Measurements from ENCODE around the gene ZNF276. TPM values are rescaled to one million over a fixed set of nuclear protein-coding genes. Genes with fewer than 3 reads are reported as not detected.

The ZNF276 gene
- total RNA-seq, 1 experiment from 2014 or later = 21.8 TPM

DNA sequence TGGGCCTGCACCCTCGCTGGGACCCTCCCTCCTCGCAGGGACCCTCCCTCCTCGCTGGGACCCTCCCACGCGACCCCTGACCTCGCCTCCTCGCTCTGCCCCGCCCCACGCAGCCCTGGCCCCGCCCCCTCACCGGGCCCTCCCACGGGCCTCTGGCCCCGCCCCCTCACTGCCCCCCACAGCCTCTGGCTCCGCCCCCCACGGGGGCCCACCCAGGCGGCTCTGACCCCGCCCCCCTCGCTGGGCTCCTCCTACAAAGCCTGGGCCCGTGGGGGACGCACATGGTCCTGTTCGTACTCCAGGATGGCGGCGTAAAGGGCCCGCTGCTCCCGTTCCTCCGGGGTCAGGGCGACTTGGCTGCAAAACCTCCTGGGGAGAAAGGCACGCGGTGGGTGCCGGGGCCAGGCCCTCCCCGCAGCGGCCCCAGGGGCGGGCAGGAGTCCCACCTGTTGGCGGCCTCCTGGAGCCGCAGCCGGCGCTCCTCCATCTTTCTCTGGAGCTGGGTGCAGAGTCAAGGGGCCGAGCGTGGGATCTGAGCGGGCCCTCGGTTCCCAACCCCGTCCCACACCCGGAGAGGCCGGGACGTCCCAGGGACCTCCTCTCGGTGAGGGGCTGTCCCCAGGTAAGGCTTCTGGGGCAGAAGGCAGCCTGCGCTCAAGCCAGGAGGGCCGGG, 9.6 kb upstream of the ZNF276 start:
- Histone ChIP-seq H3K9me3 (ENCODE audit: low read length) (no peaks in the 10 kb centered on the region), H3K27me3 (ENCODE audit: low read length) (no peaks in the 10 kb centered on the region), H3K79me2 (ENCODE audit: low read length) (peaks cover 23% of the 10 kb centered on the region), H3K27ac (ENCODE audit: low read length) (peak overlapping the region; percentile 55; the same call in 1 of the 2 replicates), H3K9me2 (replicated peaks; ENCODE audit: insufficient read depth, low read length) (no peaks in the 10 kb centered on the region), H3K4me3 (ENCODE audit: low read length) (peak overlapping the region; percentile 96), H3K4me1 (ENCODE audit: low read length) (peaks cover 6% of the 10 kb centered on the region), H2AFZ (ENCODE audit: low read length) (no peak overlapping the region), H3K9ac (ENCODE audit: low read length) (peak overlapping the region; percentile 96), H3K4me2 (ENCODE audit: low read depth, low read length, poor library complexity, severe bottlenecking) (peak overlapping the region; percentile 75), H4K20me1 (ENCODE audit: insufficient read depth, low read depth, low read length) (no peaks in the 10 kb centered on the region), H3K36me3 (ENCODE audit: insufficient read depth, low read length) (peaks cover 17% of the 10 kb centered on the region; the same call in 1 of the 2 replicates)
- peak; percentile 95 for DNase-seq

DNA sequence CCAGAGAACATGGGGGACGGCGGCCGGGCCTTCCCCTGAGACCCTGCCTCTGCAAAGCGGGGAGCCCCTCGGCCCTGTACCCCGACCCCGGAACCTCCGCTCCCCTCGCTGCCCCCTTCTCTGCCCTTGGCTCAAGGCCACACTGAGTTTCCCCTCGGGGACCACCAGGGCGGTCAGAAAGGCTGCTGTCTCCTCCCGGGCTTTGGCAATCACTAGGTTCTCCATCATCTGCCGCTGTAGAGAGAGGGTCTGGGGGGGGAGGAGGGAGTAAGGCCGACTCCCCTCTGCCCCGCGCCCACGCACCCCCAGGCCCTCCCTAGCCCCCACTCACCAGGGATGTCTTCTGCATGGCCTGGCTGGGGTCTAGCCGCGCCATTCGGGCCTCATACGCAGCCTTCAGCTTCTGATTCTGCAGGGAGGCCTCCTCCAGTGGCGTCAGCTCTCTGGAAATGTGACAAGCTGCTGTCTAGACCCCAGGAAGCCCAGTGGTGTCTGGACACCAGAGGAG, 9.0 kb upstream of the ZNF276 start:
- Histone ChIP-seq H3K4me2 (ENCODE audit: low read depth, low read length, poor library complexity, severe bottlenecking) (peak overlapping the region; percentile 75), H3K27me3 (ENCODE audit: low read length) (no peaks in the 10 kb centered on the region), H2AFZ (ENCODE audit: low read length) (no peak overlapping the region), H3K36me3 (ENCODE audit: insufficient read depth, low read length) (peaks cover 17% of the 10 kb centered on the region; the same call in 1 of the 2 replicates), H3K9me3 (ENCODE audit: low read length) (no peaks in the 10 kb centered on the region), H3K9ac (ENCODE audit: low read length) (peak overlapping the region; percentile 96), H3K27ac (ENCODE audit: low read length) (peak overlapping the region; percentile 55; the same call in 1 of the 2 replicates), H3K9me2 (replicated peaks; ENCODE audit: insufficient read depth, low read length) (no peaks in the 10 kb centered on the region), H3K4me3 (ENCODE audit: low read length) (peak overlapping the region; percentile 96), H3K79me2 (ENCODE audit: low read length) (peaks cover 23% of the 10 kb centered on the region), H3K4me1 (ENCODE audit: low read length) (peaks cover 6% of the 10 kb centered on the region), H4K20me1 (ENCODE audit: insufficient read depth, low read depth, low read length) (no peaks in the 10 kb centered on the region)
- DNase-seq = peak; percentile 62

DNA sequence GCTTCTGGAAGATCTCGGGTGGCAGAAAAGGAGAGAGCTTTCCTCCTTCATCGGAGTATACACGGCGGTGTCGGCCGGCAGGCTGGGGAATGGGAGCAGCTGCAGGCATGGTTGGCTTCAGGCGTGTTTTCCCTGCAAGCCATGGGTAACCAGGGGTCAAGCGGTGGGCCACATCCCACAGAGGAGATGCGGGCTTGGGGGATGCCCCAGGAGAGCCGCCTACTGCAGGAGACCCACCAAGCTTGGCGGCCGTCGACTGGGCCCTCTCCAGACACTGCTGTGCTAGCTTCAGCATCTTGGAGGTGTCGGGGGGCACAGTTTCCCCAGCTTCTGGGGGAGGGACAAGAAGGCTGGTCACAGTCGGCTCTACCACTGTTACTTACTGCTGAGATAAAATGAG, 4.8 kb upstream of the ZNF276 start:
- Histone ChIP-seq H3K27me3 (ENCODE audit: low read length) (no peaks in the 10 kb centered on the region), H3K4me2 (ENCODE audit: low read depth, low read length, poor library complexity, severe bottlenecking) (no peak overlapping the region), H3K79me2 (ENCODE audit: low read length) (peaks cover 23% of the 10 kb centered on the region), H3K9ac (ENCODE audit: low read length) (no peak overlapping the region), H3K9me3 (ENCODE audit: low read length) (no peaks in the 10 kb centered on the region), H3K4me1 (ENCODE audit: low read length) (peaks cover 17% of the 10 kb centered on the region), H3K9me2 (replicated peaks; ENCODE audit: insufficient read depth, low read length) (no peaks in the 10 kb centered on the region), H3K4me3 (ENCODE audit: low read length) (no peak overlapping the region), H4K20me1 (ENCODE audit: insufficient read depth, low read depth, low read length) (no peaks in the 10 kb centered on the region), H3K27ac (ENCODE audit: low read length) (no peak overlapping the region), H3K36me3 (ENCODE audit: insufficient read depth, low read length) (peaks cover 17% of the 10 kb centered on the region; the same call in 1 of the 2 replicates), H2AFZ (ENCODE audit: low read length) (no peak overlapping the region)
- no peak for DNase-seq

DNA sequence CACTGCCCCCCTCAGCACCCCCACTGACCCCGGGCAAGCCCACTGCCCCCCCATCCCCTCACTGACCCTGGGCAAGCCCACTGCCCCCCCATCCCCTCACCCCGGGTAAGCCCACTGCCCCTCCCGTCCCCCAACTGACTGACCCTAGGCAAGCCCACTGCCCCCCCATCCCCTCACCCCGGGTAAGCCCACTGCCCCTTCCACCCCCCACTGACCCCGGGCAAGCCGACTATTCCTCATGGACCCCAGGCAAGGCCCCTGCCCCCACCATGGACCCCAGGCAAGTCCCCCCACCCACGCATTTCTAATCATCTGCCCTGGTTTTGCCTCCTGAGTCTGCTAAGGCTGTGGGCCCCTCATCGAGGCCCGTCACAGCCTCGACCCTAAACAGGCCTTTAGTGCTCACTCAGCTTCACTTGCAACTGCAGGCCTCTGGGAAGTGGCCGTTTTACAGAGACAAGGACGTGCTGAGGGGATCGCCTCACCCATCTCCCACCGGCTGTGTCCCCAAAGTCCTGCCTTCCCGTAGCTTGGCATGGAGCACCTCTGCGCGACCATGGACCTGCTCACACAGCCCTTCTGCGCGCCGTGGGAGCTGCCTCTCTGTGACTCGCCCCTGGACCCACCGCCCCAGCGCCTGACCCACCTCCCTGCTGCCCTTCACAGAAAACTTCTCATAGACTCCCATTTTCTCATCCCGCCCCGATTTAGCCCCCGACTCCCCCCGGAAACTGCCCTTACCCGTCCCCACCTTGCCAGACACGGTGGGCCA, 4.2 kb upstream of the ZNF276 start:
- Histone ChIP-seq H3K9me2 (replicated peaks; ENCODE audit: insufficient read depth, low read length) (no peaks in the 10 kb centered on the region), H4K20me1 (ENCODE audit: insufficient read depth, low read depth, low read length) (peaks cover under 1% of the 10 kb centered on the region; the same call in 1 of the 2 replicates), H2AFZ (ENCODE audit: low read length) (no peak overlapping the region), H3K36me3 (ENCODE audit: insufficient read depth, low read length) (peaks cover 17% of the 10 kb centered on the region; the same call in 1 of the 2 replicates), H3K27me3 (ENCODE audit: low read length) (no peaks in the 10 kb centered on the region), H3K4me1 (ENCODE audit: low read length) (peaks cover 17% of the 10 kb centered on the region), H3K9me3 (ENCODE audit: low read length) (no peaks in the 10 kb centered on the region), H3K4me2 (ENCODE audit: low read depth, low read length, poor library complexity, severe bottlenecking) (no peak overlapping the region), H3K79me2 (ENCODE audit: low read length) (peaks cover 19% of the 10 kb centered on the region), H3K27ac (ENCODE audit: low read length) (no peak overlapping the region), H3K9ac (ENCODE audit: low read length) (no peak overlapping the region), H3K4me3 (ENCODE audit: low read length) (no peak overlapping the region)
- DNase-seq = no peak

DNA sequence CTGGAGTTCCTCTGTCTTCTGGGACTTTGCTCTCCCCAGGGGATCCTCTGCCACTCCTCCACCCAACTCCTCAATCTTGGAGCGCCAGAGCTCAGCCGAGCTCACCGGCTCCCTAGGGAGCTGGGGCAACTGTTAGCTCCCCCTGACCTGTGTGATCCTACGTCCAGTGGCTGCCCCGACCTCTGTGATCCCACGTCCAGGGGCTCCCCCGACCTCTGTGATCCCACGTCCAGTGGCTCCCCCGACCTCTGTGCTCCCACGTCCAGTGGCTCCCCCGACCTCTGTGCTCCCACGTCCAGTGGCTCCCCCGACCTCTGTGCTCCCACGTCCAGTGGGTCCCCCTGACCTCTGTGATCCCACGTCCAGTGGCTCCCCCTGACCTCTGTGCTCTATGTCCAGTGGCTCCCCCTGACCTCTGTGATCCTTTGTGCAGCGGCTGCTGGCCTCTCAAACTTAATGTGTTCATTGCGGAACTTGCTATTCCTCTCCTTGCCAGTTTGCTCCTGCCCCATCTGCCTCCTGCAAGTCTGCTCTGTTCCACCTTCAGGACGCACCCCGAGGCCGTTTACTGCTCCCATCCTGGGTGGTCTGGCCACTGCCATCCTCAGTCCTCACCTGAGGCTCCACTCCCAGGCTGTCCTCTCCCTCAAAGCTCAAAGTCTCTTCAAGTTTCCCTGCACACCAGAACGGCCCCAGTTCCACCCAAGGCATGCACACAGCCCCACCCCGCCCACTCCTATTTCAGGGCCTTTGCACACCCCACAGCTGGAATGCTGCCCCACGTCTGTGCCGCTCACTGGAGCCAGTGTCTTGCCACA, 3.4 kb upstream of the ZNF276 start:
- H3K9ac ChIP-seq (ENCODE audit: low read length) = no peak overlapping the region
- no peak overlapping the region for H3K4me2 ChIP-seq (ENCODE audit: low read depth, low read length, poor library complexity, severe bottlenecking)
- no peak for DNase-seq

DNA sequence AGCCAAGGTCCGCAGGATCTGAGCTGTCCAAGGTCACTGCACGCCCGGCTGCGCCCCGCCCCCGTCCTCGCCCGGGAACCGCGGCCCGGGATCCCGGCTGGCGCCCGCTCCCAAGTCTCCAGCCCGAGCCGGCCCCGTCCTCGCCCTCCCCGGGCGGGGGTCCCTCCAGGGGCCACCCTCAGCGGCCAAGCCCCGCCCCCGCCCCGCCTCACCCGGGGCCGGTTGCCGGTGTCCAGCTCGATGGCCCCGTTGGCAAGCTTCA, 855 bp upstream of the ZNF276 start:
- H3K27me3 ChIP-seq (ENCODE audit: low read length) = no peaks in the 10 kb centered on the region
- peak overlapping the region; percentile 87 for H3K4me3 ChIP-seq (ENCODE audit: low read length)
- peak overlapping the region; percentile 97 for H3K4me2 ChIP-seq (ENCODE audit: low read depth, low read length, poor library complexity, severe bottlenecking)
- DNase-seq = no peak
- H3K9me2 ChIP-seq (replicated peaks; ENCODE audit: insufficient read depth, low read length) = no peaks in the 10 kb centered on the region
- no peak overlapping the region for H2AFZ ChIP-seq (ENCODE audit: low read length)
- no peaks in the 10 kb centered on the region for H3K9me3 ChIP-seq (ENCODE audit: low read length)
- H3K27ac ChIP-seq (ENCODE audit: low read length) = peak overlapping the region; percentile 79
- H3K4me1 ChIP-seq (ENCODE audit: low read length) = peaks cover 22% of the 10 kb centered on the region
- peak overlapping the region; percentile 86 for H3K9ac ChIP-seq (ENCODE audit: low read length)
- H3K36me3 ChIP-seq (ENCODE audit: insufficient read depth, low read length) = peaks cover 3% of the 10 kb centered on the region; the same call in 1 of the 2 replicates
- peaks cover 15% of the 10 kb centered on the region for H4K20me1 ChIP-seq (ENCODE audit: insufficient read depth, low read depth, low read length)
- peaks cover 18% of the 10 kb centered on the region for H3K79me2 ChIP-seq (ENCODE audit: low read length)

More for the DNA sequence above, 3.4 kb upstream of the ZNF276 start:
- H3K4me1 ChIP-seq (ENCODE audit: low read length) = peaks cover 22% of the 10 kb centered on the region
- H3K27ac ChIP-seq (ENCODE audit: low read length) = no peak overlapping the region
- no peaks in the 10 kb centered on the region for H3K9me2 ChIP-seq (replicated peaks; ENCODE audit: insufficient read depth, low read length)
- H3K4me3 ChIP-seq (ENCODE audit: low read length) = no peak overlapping the region
- peaks cover 8% of the 10 kb centered on the region for H4K20me1 ChIP-seq (ENCODE audit: insufficient read depth, low read depth, low read length)
- peaks cover 17% of the 10 kb centered on the region; the same call in 1 of the 2 replicates for H3K36me3 ChIP-seq (ENCODE audit: insufficient read depth, low read length)
- no peak overlapping the region for H2AFZ ChIP-seq (ENCODE audit: low read length)
- no peaks in the 10 kb centered on the region for H3K9me3 ChIP-seq (ENCODE audit: low read length)
- peaks cover 19% of the 10 kb centered on the region for H3K79me2 ChIP-seq (ENCODE audit: low read length)
- H3K27me3 ChIP-seq (ENCODE audit: low read length) = no peaks in the 10 kb centered on the region

DNA sequence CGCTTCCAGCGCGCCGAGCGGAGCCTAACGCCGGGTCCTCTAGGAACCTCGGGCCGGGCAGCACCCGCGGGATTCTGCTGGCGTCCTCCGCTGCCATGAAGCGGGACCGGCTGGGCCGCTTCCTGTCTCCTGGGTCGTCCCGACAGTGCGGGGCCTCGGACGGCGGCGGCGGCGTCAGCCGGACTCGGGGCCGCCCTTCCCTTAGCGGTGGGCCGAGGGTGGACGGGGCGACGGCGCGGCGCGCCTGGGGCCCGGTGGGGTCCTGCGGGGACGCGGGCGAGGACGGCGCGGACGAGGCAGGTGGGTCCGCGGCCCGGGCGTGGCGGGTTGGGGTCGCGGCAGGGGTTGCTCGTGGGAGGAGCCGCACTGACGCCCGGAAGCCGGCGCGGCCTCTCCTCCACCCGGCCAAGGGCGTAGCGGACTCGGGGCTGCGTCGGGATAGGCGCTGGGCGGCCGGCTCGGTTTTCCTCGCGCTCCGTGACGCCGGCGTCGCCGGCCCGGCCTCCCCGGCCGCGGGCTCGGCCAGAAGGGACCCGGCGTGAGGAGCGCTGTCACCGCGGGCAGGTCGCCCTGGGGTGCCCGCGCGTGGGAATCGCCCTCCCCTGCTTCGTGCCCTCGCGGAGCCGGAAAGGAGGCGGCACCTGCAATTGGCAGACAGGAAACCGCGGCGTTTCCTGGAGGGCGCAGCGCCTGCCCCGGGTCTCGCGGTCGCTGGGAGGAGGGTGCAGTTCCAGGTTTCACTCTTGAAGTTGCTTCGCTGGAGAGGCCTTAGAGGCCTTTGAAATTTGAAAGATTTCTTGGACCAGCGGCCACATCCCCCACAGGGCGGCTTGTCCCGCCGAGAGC, 432 bp downstream of the ZNF276 start:
- Histone ChIP-seq H3K27ac (ENCODE audit: low read length) (peak overlapping the region; percentile 79), H2AFZ (ENCODE audit: low read length) (no peak overlapping the region), H3K79me2 (ENCODE audit: low read length) (peaks cover 18% of the 10 kb centered on the region), H3K4me1 (ENCODE audit: low read length) (peaks cover 22% of the 10 kb centered on the region), H3K4me3 (ENCODE audit: low read length) (peak overlapping the region; percentile 87), H3K9ac (ENCODE audit: low read length) (peak overlapping the region; percentile 86), H3K27me3 (ENCODE audit: low read length) (no peaks in the 10 kb centered on the region), H3K9me2 (replicated peaks; ENCODE audit: insufficient read depth, low read length) (no peaks in the 10 kb centered on the region), H3K4me2 (ENCODE audit: low read depth, low read length, poor library complexity, severe bottlenecking) (peak overlapping the region; percentile 97), H3K9me3 (ENCODE audit: low read length) (no peaks in the 10 kb centered on the region), H4K20me1 (ENCODE audit: insufficient read depth, low read depth, low read length) (peaks cover 15% of the 10 kb centered on the region), H3K36me3 (ENCODE audit: insufficient read depth, low read length) (no peaks in the 10 kb centered on the region; the same call in 1 of the 2 replicates)
- peak; percentile 90 for DNase-seq

Measured in Karpas-422 (cell line).